OCI-LY7 (cell line): Measurements from ENCODE around the gene GABRA1. TPM values are rescaled to one million over a fixed set of nuclear protein-coding genes. Genes with fewer than 3 reads are reported as not detected.

ENCODE experiments used
- Bru-seq: library from RNA; stranded (reverse); fragments of 400-500 nt; gene quantifications from one replicate; lab custom pipeline; 2021; lab: Mats Ljungman, UMichigan
- BruChase-seq, 2 experiments: library from RNA; stranded (reverse); fragments of 400-500 nt; gene quantifications; one replicate each; lab custom pipeline; 2021; lab: Mats Ljungman, UMichigan
- BruUV-seq: library from RNA; stranded (reverse); fragments of 400-500 nt; replicated peaks from 2 replicates; lab custom pipeline; 2021; lab: Mats Ljungman, UMichigan
- CTCF ChIA-PET: fragments of 300-600 bp; sonication (Branson Sonifier 250); formaldehyde crosslinking; loops from one replicate; lab custom pipeline; 2022; ENCODE audit warnings: antibody characterized with exemption; ENCODE audit not compliant: unreplicated experiment; lab: Charles Lee
- POLR2A ChIA-PET: fragments of 300-600 bp; sonication (Branson Sonifier 250); formaldehyde crosslinking; loops from one replicate; lab custom pipeline; 2022; ENCODE audit warnings: antibody characterized with exemption; lab: Charles Lee
- DNase-seq: peaks from one replicate; pipeline ENCODE4 v3.0.0-alpha.2; 2015; ENCODE audit warnings: low spot score
- H2AFZ ChIP-seq: fragments of 200-600 bp; sonication (generic), shearing (Covaris generic); 2 replicates; pipeline ENCODE4 v1.6.1; 2014; ENCODE audit warnings: mild to moderate bottlenecking, antibody characterized with exemption, low read length, moderate library complexity
- H3K27ac ChIP-seq: fragments of 200-600 bp; sonication (generic); 2 replicates; pipeline ENCODE4 v1.5.1; 2014; ENCODE audit warnings: mixed run types, low read depth, mild to moderate bottlenecking, moderate library complexity, low read length, inconsistent platforms; ENCODE audit not compliant: poor library complexity, severe bottlenecking
- H3K36me3 ChIP-seq: fragments of 200-600 bp; sonication (generic); 2 replicates; pipeline ENCODE4 v1.6.1; 2014; ENCODE audit warnings: mild to moderate bottlenecking, antibody characterized with exemption, low read length, moderate library complexity, mixed read lengths; ENCODE audit not compliant: insufficient read depth
- H3K4me1 ChIP-seq: fragments of 200-600 bp; sonication (generic); 2 replicates; pipeline ENCODE4 v1.5.1; 2014; ENCODE audit warnings: mild to moderate bottlenecking, low read length; ENCODE audit not compliant: insufficient read depth, poor library complexity, severe bottlenecking
- H3K4me2 ChIP-seq: fragments of 200-600 bp; sonication (generic); 2 replicates; pipeline ENCODE4 v1.6.1; 2014; ENCODE audit warnings: mild to moderate bottlenecking, low read length
- H3K4me3 ChIP-seq: fragments of 200-600 bp; sonication (generic); 2 replicates; pipeline ENCODE4 v1.5.1; 2014; ENCODE audit warnings: mild to moderate bottlenecking, low read depth, low read length; ENCODE audit not compliant: poor library complexity, severe bottlenecking
- H3K79me2 ChIP-seq: fragments of 200-600 bp; sonication (generic); 2 replicates; pipeline ENCODE4 v1.6.1; 2016; ENCODE audit warnings: low read depth, mild to moderate bottlenecking, low read length, moderate library complexity, mixed read lengths; ENCODE audit not compliant: insufficient read depth
- H3K9me2 ChIP-seq: fragments of 200-600 bp; sonication (generic); 2 replicates; pipeline ENCODE4 v1.6.1; 2016; ENCODE audit warnings: mild to moderate bottlenecking, low read length, mixed read lengths; ENCODE audit not compliant: insufficient read depth
- H3K9me3 ChIP-seq: fragments of 200-600 bp; sonication (generic); 2 replicates; pipeline ENCODE4 v1.6.1; 2014; ENCODE audit warnings: mild to moderate bottlenecking, mixed run types, low read length, mixed read lengths
- H4K20me1 ChIP-seq: fragments of 200-600 bp; sonication (generic); 2 replicates; pipeline ENCODE4 v1.6.1; 2014; ENCODE audit warnings: mild to moderate bottlenecking, antibody characterized with exemption, low read length, moderate library complexity, mixed read lengths; ENCODE audit not compliant: insufficient read depth
- CTCF ChIP-seq: fragments of 200-600 bp; sonication (generic); conservative IDR thresholded peaks from 2 replicates; pipeline ENCODE4 v1.5.1; 2014; ENCODE audit warnings: mild to moderate bottlenecking, antibody characterized with exemption, low read length, moderate library complexity, mixed read lengths
- EZH2phosphoT487 ChIP-seq: fragments of 200-600 bp; sonication (generic); IDR thresholded peaks from 2 replicates; pipeline ENCODE4 v1.6.1; 2018; ENCODE audit warnings: low read depth, borderline replicate concordance, mild to moderate bottlenecking, mixed run types, antibody characterized with exemption, low read length, moderate library complexity, mixed read lengths
- intact Hi-C: fragments of 100-400 bp; cut with micrococcal nuclease; formaldehyde crosslinking; loops from one replicate; pipeline ENCODE4 v1.10.0; 2022; ENCODE audit not compliant: unreplicated experiment
- long read RNA-seq: library from polyadenylated mRNA; stranded (forward); transcript quantifications from one replicate; pipeline ENCODE4 v2.0.0, GENCODE V29; 2022
- total RNA-seq, 2 experiments: library from RNA; depleted of rRNA in 1 of 2; stranded (reverse); fragments of >200 nt in 1 of 2; shearing (Covaris generic) in 1 of 2; gene quantifications; 2 replicates each; pipeline ENCODE4 v1.2.3, GENCODE V29; 2014 to 2022

Gene GABRA1
- total RNA-seq (2014; rRNA removed; shearing (Covaris generic)) (not detected in 2 replicates), total RNA-seq (2022) (not detected in 2 replicates), Bru-seq, nascent RNA (not detected), BruChase-seq, experiment 1, labeled RNA remaining after a 6-hour chase (not detected), BruChase-seq, experiment 2, labeled RNA remaining after a 2-hour chase (not detected)
- long read RNA-seq: 0 reads

GRCh38 chr5:161847941-161848391, at the start of gene GABRA1:
GABRA1 (plus strand) TSS chr5:161848120; CDS start chr5:161850811, 2,691 bp downstream.
- POLR2A ChIA-PET: interaction anchor here (0.7 kb wide), 1 partner anchor 21 kb away, joined by 3 read pairs; no protein-coding TSS in a partner anchor

GRCh38 chr5:161799316-161799715, 48.6 kb upstream of the GABRA1 start:
- H3K27ac ChIP-seq: no peak overlapping the region
- intact Hi-C loops: no loop called here
- H3K79me2 ChIP-seq: no peaks in the 10 kb centered on the region
- no peaks in the 10 kb centered on the region for H3K36me3 ChIP-seq
- DNase-seq: no peak
- ChIA-PET POLR2A (no interaction called here), CTCF (no interaction called here)
- no peak overlapping the region for H3K4me3 ChIP-seq
- no peak overlapping the region for H2AFZ ChIP-seq
- TF ChIP-seq EZH2phosphoT487: no peak
- TF ChIP-seq CTCF: no peak
- BruUV-seq: no TSS peak
- H4K20me1 ChIP-seq: no peaks in the 10 kb centered on the region
- no peaks in the 10 kb centered on the region for H3K9me3 ChIP-seq
- H3K4me1 ChIP-seq: no peaks in the 10 kb centered on the region
- no peaks in the 10 kb centered on the region for H3K9me2 ChIP-seq
- no peak overlapping the region for H3K4me2 ChIP-seq

More at GRCh38 chr5:161847941-161848391, at the start of gene GABRA1:
- CTCF ChIA-PET: no interaction called here
- H3K4me3 ChIP-seq: no peak within 1 kb of the TSS
- H3K79me2 ChIP-seq: no peaks in the 10 kb centered on the region
- no peaks in the 10 kb centered on the region for H3K36me3 ChIP-seq
- H3K27ac ChIP-seq: no peak within 1 kb of the TSS
- no peaks in the 10 kb centered on the region for H3K4me1 ChIP-seq
- DNase-seq: no peak
- no peak within 1 kb of the TSS for H3K4me2 ChIP-seq
- no peaks in the 10 kb centered on the region for H3K9me2 ChIP-seq
- no peaks in the 10 kb centered on the region for H3K9me3 ChIP-seq
- H2AFZ ChIP-seq: no peak within 1 kb of the TSS
- H4K20me1 ChIP-seq: no peaks in the 10 kb centered on the region
- intact Hi-C loops: no loop called here
- TF ChIP-seq EZH2phosphoT487 (no peak), CTCF (no peak)
- no TSS peak for BruUV-seq

GRCh38 chr5:161804263-161804662, 43.7 kb upstream of the GABRA1 start:
- H3K9me3 ChIP-seq: no peaks in the 10 kb centered on the region
- H3K9me2 ChIP-seq: no peaks in the 10 kb centered on the region
- ChIA-PET CTCF (no interaction called here), POLR2A (interaction anchor here (0.7 kb wide), 1 partner anchor 234 kb away, joined by 4 read pairs; no protein-coding TSS in a partner anchor)
- no peak for TF ChIP-seq EZH2phosphoT487
- TF ChIP-seq CTCF: no peak
- no peaks in the 10 kb centered on the region for H4K20me1 ChIP-seq
- H3K4me3 ChIP-seq: no peak overlapping the region
- BruUV-seq: no TSS peak
- H3K79me2 ChIP-seq: no peaks in the 10 kb centered on the region
- no peak overlapping the region for H3K4me2 ChIP-seq
- H2AFZ ChIP-seq: no peak overlapping the region
- H3K27ac ChIP-seq: no peak overlapping the region
- DNase-seq: no peak
- H3K4me1 ChIP-seq: no peaks in the 10 kb centered on the region
- H3K36me3 ChIP-seq: no peaks in the 10 kb centered on the region
- intact Hi-C loops: no loop called here
